NCI-H82 treated with DMSO at 0.1 percent for 48 hours (cell line): ENCODE results near the gene DCANP1.

Source experiments
- DNase-seq: peaks from one replicate; lab custom pipeline; 2025; ENCODE audit not compliant: unreplicated experiment; lab: John Stamatoyannopoulos, UW

The DCANP1 gene

DNA sequence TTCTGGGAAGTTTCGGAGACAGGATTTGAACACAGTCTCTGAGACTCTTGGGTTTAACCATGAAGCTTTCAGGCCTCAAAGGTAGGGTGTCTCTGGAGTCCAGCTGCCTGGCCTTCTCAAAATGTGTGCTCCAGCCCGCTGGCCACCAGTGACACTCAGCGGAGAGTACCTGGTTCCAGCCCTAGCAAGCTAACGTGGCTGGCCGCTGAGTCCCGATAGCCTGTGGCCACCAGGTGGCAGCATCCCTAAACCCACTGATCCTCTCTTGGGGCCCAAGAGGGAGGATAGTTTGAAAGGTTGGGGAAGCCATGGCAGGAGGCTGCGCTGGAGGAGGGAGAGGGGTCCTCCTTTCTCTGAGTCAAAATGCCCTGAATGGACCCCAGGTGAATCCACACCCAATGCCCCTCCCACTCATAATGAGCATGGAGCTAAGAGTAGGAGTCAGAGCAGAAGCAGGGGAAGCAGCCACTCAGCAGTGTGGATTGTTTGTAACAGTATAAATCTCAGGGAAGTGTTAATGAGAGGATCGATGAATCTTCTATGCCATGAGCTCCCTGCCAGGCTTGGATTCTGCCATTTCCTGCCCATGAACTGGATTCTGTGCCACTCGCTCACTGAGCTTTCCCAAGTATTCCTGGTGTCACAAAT, 10.4 kb upstream of the DCANP1 start:
- DNase-seq: peak; percentile 18

DNA sequence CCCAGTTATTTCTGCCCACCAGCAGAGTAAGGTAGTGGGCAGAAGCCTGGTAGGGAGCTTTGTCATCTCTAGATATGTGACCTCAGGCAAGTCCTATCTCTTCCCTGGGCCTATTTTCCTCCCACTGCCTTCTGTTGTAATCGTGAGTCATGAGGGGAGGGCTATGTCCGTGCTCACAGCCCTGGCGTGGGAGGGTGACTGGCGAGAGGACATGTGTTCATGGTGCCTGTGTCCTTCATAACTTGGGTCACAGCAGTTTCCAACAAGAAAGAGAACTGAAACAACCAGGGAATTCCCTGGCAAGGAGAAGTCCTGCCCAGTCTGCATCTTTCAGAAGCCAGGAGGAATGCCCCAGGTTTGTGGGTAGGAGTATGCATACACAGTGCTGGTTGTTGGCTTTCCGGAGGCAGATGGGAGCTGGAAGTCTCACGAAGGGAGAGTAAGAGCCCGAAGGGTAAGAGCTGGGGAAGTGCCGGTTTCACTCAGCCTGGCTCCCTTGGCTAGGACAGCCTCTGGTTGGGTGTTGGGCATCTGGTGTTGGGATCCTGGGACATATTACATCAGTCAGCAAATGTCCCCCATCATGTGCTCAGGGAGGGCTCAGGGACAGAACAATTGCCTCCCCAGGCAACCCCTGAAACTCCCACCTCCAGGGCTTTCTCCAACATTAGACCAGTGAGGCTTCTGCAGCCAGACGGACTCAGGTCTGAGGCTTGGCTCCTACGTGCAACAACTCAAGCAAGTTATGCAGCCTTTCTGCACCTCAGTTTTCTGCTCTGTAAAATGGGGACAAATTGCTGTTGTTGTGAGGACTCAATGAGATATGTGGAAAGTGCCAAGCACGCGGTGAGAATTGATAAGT, 9.3 kb upstream of the DCANP1 start:
- DNase-seq: no peak

DNA sequence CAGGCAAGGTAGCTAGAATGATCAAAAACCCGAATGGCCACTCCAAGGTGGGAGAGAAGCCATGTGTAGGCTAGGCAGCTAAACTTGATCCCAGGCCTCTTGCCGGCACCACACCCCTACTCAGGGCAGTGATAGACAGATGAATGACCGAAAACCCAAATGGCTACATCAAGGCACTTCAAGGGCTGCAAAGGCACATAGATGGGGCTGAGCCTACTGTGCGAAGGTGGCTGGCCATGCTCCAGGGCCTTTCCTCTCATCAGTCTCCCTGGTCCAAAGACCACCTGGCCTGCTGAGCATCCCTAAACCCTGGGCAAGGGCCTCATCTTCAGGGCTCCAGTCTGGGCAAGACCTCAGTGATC, 8.7 kb upstream of the DCANP1 start:
- DNase-seq: no peak

DNA sequence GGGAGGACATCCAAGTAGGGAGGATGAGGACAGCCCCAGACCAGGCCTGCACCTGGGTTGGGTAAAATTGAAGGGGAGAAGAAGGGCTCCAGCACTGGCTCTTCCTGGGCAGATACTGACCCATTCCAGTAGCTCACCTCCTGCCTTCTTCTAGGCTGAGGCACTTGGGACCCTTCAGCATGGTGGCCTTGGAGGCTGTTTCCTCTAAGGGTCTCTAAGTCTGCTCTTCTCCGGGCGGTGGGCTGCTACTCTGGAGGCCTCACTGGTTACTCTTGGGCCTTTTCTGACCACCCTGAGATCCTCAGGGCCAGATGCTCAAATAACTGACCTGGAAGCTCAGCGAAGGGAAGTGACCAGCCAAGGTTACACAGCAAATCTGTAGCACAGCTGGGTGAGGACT, 7.8 kb upstream of the DCANP1 start:
- no peak for DNase-seq

DNA sequence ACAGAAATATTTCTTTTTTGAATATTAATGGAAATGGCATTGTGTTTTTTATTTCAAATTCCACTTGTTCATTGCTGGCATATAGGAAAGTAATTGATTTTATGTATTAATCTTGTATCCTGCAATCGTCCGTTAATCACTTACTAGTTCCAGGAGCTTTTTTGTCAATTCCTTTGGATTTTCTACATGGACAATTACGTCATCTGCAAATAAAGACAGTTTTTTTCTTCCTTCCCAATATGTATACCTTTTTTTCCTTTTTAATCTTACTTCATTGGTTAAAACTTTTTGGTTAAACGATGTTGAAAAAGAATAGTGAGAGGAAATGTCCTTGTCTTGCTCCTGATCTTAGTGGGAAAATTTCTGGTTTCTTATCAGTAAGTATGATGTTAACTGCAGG, 6.5 kb upstream of the DCANP1 start:
- DNase-seq: no peak

DNA sequence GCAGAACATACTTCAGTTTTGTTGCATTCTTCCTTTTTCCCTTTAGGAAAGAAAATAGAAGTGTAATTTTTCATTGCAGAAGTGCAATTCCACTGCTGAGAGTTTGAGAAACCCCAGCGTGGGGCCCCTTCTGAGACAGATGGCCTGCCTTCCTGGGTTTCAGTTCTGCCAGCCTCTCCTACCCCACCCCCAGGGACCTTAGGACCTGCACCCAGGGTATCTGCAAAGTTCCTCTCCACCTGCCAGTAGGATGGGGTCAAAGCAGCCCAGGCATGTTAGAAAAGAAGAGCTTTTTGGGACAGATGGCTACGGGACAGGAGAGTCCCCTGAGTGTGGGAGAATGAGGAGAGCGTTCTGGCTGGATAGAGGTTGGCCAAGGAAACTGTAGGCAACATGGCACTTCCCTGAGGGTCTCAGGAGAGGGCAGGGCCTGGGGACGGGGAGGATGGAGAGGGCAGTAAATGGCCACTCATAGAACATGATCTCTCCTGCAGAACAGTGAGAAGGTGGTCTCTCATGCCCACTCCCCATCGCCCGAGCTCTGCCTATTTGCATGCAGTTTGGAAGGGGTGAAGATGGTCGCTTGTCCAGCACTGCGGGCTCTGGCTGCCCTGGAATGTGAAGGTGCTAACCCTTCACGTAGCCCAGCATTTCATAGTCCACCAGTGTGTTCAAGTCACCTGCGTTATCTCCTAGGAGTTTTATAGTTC, 5.3 kb upstream of the DCANP1 start, which contains the start of gene TIFAB:
TIFAB (minus strand) TSS at position 31 of the 710 bp plus-strand sequence. CDS start 2,412 bp downstream, outside the sequence.
- no peak for DNase-seq

DNA sequence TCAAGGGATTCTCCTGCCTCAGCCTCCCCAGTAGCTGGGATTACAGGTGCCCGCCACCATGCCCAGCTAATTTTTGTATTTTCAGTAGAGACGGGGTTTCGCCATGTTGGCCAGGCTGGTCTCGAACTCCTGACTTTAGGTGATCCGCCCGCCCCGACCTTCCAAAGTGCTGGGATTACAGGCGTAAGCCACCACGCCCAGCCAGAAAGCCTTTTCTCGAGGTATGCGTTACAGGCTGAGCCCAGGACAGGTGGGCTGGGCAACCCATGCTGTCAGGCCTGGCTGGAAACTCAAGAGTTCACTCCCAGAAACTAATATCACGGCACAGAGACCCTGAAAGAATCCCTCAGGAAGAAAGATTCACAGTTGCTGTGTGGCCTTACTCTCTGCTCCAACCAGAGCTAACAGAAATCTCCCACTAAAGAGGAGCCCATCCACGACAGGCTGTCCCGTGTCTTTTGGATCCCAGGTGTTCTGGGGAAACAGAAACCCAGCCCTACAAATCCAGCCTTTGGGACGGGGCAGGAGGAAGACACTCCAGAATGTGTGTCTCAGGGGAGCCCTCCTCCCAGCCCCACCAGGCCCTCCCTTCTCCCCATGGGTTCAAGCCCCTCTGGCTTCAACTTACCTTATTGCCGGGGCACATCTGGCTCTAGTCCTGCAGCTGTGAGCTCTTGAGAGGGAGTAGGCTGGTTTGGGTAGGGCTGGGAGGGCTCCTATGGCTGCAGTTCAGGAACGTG, 4.6 kb upstream of the DCANP1 start:
- DNase-seq: no peak

DNA sequence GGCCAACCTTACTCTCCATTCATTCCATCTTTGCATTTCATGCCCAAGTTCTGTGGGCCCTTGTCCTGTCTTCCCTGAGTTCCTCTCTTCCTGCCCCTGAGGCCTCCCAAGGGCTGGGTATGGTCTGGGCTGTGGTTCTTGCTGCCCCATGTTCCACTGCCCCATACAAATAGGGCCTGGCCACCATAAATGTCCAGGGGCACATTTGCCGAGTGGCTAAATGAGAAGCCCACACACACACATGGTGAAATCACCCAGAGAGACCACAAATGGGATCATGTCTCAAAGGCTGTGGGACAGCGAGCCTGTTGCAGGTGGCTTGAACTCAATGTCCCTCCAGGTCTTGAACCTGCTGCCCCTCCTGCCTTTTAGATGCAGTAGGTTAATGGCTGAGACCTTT, 3.8 kb upstream of the DCANP1 start:
- DNase-seq: no peak

DNA sequence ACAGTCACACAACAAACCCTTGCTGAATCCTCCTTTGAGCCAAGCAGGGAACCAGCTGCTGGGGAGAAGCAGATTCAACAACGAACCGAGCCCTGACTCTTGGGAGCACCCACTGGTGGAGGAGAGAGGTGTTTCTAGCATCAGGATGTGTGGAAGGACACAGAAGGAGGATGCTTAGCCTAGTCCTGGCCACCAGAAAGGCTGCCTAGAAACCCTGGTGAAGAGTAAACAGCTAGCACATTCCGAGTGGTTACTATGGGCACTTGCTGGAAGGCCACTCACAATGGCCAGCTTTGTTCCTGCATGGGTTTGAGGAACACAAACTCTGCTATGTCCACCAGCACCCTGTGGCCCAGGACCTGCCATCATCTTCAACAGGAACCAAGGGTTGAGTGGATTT, 3.2 kb upstream of the DCANP1 start:
- DNase-seq: no peak

DNA sequence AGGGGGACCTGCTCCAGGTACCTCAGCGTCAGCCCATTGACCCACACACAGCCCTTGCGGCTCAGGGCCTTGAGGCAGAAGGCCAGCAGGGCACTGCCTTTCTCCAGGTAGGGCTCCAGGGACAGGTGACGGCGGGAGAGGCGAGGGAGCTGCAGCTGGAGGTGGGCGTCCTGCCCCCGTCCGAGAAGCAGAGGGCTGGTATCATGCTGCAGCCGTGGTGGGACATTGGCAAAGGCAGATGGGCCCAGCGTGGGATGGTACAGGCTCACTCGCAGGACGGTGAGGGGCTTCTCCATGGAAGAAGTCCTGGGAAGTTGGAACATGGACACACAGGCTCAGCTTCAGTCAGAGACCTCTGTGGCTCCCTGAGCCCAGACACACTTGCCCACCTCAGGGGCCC, 2.5 kb upstream of the DCANP1 start:
- no peak for DNase-seq

DNA sequence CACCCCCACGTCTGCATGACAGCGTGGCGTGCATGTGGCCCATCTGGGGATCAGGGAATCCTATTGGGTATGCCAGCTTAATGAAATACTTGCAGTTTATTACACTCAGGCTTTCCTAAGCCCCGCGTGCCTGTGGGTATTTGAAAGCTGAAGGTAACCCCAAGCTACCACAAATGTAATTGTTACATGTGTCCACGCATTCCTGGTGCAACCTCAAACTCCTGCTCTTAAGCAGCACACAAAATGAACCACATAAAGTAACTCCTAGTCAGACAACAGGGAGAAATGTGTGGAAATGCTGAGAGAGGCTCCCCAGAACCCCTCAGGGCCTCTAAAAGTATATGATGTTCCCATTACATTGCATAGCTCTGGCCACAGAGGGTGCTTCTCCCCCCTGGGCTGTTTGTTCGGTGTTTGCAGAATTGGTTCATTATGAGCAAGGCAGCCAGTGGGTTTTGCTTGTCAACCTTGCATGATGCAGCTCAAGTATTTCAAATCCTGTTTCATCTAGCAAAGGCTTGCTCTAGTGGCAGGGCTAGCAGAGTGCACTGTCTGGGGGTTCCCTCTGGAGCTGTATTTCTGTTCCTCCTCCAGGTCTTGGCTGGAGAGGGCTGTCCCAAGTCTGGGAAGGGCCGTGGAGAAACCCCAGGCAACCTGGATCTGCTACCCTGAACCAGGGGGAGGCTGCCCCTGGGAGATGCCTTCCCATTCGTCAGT, 1.8 kb upstream of the DCANP1 start:
- DNase-seq: no peak

DNA sequence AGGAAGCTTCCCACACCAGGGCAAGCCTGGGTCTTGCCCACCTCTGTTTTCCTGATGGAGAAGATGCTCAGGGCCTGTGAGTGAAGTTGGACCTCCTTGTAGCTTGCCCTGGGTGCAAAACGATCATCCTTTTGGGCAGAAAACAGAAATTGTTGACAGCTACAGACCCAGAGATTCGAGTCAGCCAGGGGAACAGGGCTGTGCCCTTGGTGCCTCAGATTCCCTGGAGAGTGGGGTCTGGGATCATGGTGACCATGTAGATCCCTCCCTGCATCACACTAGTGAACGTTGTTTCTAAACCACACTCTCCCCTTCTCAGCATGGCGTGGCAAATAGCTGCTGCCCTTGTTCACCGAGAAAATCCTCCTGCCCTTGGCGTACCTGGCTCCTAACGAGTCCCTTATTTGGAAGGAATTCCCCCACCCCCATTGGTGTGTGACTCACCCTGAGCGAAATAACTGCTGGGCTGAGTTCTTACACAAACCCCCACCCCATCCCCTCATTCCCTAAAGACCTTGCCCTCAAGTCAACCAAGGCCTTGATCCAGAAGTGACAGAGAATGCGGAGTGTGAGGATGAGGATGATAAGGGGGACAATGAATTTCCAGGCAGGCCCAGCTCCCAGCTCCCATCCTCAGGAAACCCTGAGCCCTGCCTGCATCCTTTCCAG, 1.1 kb upstream of the DCANP1 start:
- DNase-seq: no peak

DNA sequence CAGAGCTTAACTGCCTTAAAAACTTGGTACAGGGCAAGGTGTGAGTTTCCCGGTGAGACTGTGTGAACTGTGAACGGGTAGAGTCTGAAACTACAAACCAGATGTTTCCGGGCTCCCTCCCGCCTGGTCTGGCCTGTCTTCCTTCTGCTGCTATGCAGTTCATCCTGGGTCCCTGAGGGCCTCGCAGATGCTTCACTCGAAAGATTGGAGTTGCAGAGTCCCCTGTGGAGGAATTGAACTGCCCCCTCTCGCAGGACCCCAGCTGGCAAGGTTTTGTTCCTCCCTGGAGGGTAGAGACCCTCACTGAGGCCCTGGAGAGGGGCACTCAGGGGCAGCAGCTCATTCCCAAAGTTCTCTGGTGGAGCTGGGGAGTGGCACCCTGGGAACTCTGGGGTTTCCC, 533 bp downstream of the DCANP1 start:
- no peak for DNase-seq

DNA sequence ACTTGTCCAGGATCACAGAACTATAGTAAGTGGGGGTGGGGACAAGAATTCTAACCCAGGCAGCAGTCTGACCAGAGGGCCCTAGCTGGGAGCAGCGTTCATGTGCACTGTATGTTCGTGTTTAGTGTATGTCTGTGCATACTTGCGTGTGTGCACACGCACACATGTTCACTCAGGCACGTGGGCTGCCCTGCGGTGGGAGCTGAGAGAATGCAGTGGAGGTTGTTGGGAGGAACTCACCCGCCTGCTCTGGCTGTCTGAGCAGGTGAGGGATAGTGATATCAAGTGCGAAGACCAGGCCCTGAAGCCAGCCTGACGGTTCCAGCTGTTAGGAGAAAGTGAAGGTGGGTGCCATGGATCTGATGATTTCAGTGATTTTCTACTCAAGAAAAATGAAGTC, 942 bp downstream of the DCANP1 start:
- no peak for DNase-seq

DNA sequence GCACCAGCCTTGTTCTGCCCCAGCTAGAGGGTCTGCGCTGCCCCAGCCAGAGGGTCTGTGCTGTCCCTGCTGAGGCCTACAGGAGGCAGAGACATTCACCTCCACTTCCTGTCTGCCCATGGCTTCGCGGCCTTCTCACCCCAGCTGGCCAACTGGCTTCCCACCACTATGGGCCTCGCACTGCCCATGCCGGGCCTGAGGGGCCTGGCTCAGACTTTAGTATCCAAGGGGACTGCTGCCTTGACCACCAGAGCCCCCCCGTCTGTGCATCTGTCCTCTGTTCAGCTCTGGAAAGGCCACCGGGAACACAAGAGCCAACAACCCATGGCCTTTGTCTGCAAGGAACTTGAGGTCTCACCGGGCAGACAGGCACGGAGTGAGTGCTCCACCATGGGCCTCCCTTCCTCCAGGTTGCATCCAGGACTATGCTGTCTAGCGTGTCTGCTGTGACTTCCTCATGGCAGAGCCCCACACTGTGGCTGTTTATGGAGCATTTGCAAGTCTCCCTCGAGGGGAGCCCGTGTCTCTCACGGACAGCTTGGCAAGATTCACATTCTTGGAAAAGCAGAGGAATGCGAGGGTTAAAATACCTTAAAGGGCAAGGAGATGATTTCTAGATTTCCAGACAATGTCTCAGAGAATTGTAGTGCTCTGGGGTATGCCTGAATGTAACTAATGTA, 1.7 kb downstream of the DCANP1 start:
- DNase-seq: no peak

DNA sequence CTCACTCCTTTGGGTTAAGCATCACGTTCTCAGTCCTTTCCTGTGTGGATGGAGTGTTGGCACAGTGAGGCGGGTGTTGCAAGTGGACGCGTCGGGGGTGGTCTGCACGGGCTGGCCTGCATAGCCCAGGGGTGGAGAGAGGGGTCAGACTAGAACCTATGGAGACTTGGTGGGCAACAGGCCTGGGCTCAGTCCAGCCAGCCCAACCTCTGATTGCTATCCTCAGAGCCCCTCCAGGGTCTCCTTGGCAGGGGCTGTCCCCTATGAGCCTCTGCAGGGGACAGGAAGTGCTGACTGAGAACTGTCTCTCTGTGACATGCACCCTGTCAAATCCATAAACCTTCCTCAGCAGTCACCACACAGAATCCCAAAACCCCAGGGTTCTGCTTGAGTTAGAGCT, 2.3 kb downstream of the DCANP1 start:
- DNase-seq: no peak

DNA sequence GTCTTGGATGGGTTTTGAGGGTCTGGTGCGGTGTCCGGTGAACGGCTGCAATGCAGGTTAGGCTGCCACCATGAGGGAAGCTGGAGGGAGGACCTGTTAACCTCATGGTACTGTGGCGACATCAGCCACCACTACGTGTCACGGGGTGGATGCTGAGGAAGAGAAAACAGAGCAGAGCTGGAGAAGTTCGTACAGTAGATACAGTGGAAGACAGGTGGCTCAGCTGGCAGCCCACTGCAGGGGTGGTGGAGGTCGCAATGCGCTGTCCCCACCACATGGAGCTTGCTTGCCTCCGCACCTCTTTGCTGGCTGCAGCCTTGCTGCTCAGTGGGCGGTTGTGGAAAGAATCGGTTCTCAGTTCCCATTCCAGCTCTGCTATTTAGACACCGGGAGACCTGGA, 2.8 kb downstream of the DCANP1 start:
- no peak for DNase-seq

DNA sequence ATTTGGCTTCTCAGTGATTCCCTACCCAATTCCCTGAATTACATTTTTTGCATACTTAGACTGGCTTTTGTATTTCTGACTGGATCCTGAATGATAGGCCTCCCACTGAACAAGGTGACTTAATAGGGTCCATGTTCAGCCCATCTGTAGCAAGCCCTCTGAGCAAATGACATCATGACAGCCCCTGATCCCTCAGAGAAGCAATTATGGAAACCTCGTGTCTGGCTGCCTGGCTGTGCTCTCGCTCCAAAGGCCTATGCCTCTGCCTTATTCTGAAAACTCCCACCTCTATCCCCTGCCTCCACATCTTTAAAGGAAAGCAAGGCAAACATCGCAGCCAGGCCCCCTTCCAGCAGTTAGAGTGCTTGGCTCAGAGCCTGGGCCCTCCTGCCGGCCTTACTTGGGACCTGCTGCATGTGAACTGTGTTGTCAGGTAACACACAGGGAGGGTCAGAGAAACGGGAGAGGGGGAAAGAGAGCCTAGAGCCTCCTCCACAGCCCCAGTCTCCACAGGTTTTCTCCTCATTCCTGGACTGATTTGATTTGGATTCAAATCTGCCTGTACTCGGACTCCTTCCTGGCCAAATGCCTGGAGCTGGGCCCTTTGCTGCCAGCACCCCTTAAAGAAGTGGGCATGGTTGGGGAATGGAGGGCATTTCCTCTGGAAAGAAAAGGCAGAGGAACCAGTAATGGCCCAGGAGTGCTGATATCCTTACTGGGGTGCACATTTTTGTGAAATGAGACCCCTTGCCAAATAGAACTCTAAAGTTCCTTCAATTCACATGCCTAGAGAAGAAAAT, 3.8 kb downstream of the DCANP1 start:
- DNase-seq: no peak
